MM.1S (cell line): ENCODE measurements around the gene TMEM225.

Source experiments
- DNase-seq: peaks from one replicate; pipeline ENCODE4 v3.0.0-alpha.2; 2015
- H2AFZ ChIP-seq: fragments of 300-600 bp; sonication (generic); 2 replicates; pipeline ENCODE4 v1.6.0; 2016; ENCODE audit warnings: antibody characterized with exemption, low read length
- H3F3A ChIP-seq: fragments of 300-600 bp; sonication (generic); 2 replicates; pipeline ENCODE4 v1.6.1; 2016; ENCODE audit warnings: mild to moderate bottlenecking, antibody characterized with exemption, low read length, moderate library complexity, mixed read lengths; ENCODE audit not compliant: insufficient read depth
- H3K27ac ChIP-seq: fragments of 300-600 bp; sonication (generic); 2 replicates; pipeline ENCODE4 v1.5.1; 2016; ENCODE audit warnings: mild to moderate bottlenecking, low read length
- H3K27me3 ChIP-seq: fragments of 300-600 bp; sonication (generic); replicated peaks from 2 replicates; pipeline ENCODE4 v1.6.0; 2016; ENCODE audit warnings: low read length; ENCODE audit not compliant: insufficient read depth
- H3K36me3 ChIP-seq: fragments of 300-600 bp; sonication (generic); replicated peaks from 2 replicates; pipeline ENCODE4 v1.6.1; 2016; ENCODE audit warnings: mild to moderate bottlenecking, low read length, mixed read lengths; ENCODE audit not compliant: insufficient read depth
- H3K4me1 ChIP-seq: fragments of 300-600 bp; sonication (generic); 2 replicates; pipeline ENCODE4 v1.6.1; 2016; ENCODE audit warnings: low read length, mixed read lengths
- H3K4me2 ChIP-seq: fragments of 300-600 bp; sonication (generic); 2 replicates; pipeline ENCODE4 v1.6.0; 2016; ENCODE audit warnings: low read depth, low read length
- H3K4me3 ChIP-seq: fragments of 300-600 bp; sonication (generic); 2 replicates; pipeline ENCODE4 v1.5.1; 2016; ENCODE audit warnings: low read length, mixed read lengths
- H3K79me2 ChIP-seq: fragments of 300-600 bp; sonication (generic); 2 replicates; pipeline ENCODE4 v1.6.1; 2016; ENCODE audit warnings: mixed run types, low read length, mixed read lengths
- H3K9ac ChIP-seq: fragments of 300-600 bp; sonication (generic); 2 replicates; pipeline ENCODE4 v1.6.1; 2016; ENCODE audit warnings: low read length, mixed read lengths
- H3K9me2 ChIP-seq: fragments of 300-600 bp; sonication (generic); replicated peaks from 2 replicates; pipeline ENCODE4 v1.6.1; 2016; ENCODE audit warnings: mild to moderate bottlenecking, low read length, mixed read lengths; ENCODE audit not compliant: insufficient read depth
- H3K9me3 ChIP-seq: fragments of 300-600 bp; sonication (generic); replicated peaks from 2 replicates; pipeline ENCODE4 v1.6.1; 2016; ENCODE audit warnings: mild to moderate bottlenecking, low read length, mixed read lengths; ENCODE audit not compliant: insufficient read depth
- H4K20me1 ChIP-seq: fragments of 300-600 bp; sonication (generic); 2 replicates; pipeline ENCODE4 v1.6.1; 2016; ENCODE audit warnings: mild to moderate bottlenecking, low read length, moderate library complexity, mixed read lengths; ENCODE audit not compliant: insufficient read depth
- EZH2 ChIP-seq: fragments of 300-600 bp; sonication (generic); optimal IDR thresholded peaks from 2 replicates; pipeline ENCODE3; 2017; ENCODE audit warnings: low read depth, mild to moderate bottlenecking, antibody characterized with exemption, low read length, mixed read lengths
- EZH2phosphoT487 ChIP-seq: fragments of 300-600 bp; sonication (generic); IDR thresholded peaks from 2 replicates; pipeline ENCODE4 v1.6.1; 2018; ENCODE audit warnings: antibody characterized with exemption, low read length
- TF ChIP-seq, protein P1 (sequence below): fragments of 300-600 bp; sonication (generic); IDR thresholded peaks from 2 replicates; pipeline ENCODE4 v1.5.1; 2016; ENCODE audit warnings: antibody characterized with exemption, low read length, mixed read lengths

The TMEM225 gene, protein sequence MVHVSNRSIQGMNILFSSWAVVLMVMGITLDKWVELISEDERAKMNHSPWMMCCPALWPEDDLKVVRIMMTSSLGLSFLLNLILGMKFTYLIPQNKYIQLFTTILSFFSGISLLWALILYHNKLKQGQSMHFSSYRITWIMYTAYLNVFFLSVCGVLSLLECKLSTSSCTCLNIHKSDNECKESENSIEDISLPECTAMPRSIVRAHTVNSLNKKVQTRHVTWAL

DNA sequence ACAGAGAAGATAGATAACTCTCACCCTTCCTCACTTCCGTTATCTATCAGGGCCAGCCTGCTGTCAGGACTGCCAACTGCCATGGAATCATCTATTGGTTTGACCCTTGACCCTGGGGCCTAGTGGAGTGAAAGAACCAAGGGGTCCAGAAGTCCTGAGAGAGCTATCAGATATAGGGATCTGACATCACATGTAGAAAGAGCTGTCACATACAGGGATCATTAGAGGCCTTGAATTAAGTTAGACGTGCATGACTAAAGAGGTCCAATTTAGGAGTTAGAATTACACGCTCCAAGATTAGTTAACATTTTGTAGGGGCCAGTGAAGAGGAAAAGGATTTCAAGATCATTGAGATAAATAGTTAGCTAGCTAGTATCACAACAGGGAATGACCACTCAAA is at the start of gene TMEM225:
Gene TMEM225 (minus strand): TSS at position 101 of the 400 bp plus-strand sequence. CDS start 245 bp downstream, outside the sequence.
- DNase-seq = no peak
- Histone ChIP-seq H3K4me3 (no peak within 1 kb of the TSS), H3K36me3 (no peaks in the 10 kb centered on the region), H3K27me3 (no peaks in the 10 kb centered on the region), H3K27ac (no peak within 1 kb of the TSS), H2AFZ (no peak within 1 kb of the TSS), H3F3A (no peaks in the 10 kb centered on the region), H3K9me3 (no peaks in the 10 kb centered on the region), H3K79me2 (no peaks in the 10 kb centered on the region), H4K20me1 (no peaks in the 10 kb centered on the region), H3K9ac (no peak within 1 kb of the TSS), H3K9me2 (no peaks in the 10 kb centered on the region), H3K4me2 (no peak within 1 kb of the TSS), H3K4me1 (no peaks in the 10 kb centered on the region)
- TF ChIP-seq EZH2phosphoT487 (no peak), EZH2 (no peak)
- TF ChIP-seq, protein P1, sequence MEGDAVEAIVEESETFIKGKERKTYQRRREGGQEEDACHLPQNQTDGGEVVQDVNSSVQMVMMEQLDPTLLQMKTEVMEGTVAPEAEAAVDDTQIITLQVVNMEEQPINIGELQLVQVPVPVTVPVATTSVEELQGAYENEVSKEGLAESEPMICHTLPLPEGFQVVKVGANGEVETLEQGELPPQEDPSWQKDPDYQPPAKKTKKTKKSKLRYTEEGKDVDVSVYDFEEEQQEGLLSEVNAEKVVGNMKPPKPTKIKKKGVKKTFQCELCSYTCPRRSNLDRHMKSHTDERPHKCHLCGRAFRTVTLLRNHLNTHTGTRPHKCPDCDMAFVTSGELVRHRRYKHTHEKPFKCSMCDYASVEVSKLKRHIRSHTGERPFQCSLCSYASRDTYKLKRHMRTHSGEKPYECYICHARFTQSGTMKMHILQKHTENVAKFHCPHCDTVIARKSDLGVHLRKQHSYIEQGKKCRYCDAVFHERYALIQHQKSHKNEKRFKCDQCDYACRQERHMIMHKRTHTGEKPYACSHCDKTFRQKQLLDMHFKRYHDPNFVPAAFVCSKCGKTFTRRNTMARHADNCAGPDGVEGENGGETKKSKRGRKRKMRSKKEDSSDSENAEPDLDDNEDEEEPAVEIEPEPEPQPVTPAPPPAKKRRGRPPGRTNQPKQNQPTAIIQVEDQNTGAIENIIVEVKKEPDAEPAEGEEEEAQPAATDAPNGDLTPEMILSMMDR = no peak

DNA sequence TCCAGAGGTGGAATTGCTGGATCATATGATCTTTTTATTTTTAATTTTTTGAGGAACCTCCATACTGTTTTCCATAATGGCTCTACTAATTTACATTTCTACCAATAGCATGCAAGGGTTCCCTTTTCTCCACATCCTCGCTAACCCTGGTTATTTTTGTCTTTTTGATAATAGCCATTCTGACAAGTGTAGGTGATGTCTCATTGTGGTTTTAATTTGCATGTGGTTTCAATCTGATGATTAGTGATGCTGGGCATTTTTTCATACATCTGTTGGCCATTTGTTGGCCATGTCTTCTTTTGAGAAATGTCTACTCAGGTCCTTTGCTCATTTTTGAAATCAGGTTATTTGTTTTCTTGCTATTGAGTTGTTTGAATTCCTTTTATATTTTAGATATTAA is 38.6 kb upstream of the TMEM225 start:
- H3K9ac ChIP-seq = no peak overlapping the region
- no peaks in the 10 kb centered on the region for H3K9me3 ChIP-seq
- TF ChIP-seq EZH2phosphoT487 (no peak), EZH2 (no peak)
- TF ChIP-seq, protein P1 = no peak
- H3K4me2 ChIP-seq = no peak overlapping the region
- no peaks in the 10 kb centered on the region for H3K36me3 ChIP-seq
- peaks cover 6% of the 10 kb centered on the region; the same call in 1 of the 2 replicates for H3K4me1 ChIP-seq
- no peaks in the 10 kb centered on the region for H3K9me2 ChIP-seq
- H3K79me2 ChIP-seq = no peaks in the 10 kb centered on the region
- H3K4me3 ChIP-seq = no peak overlapping the region
- H3K27me3 ChIP-seq = 0 out of 2 replicates have a peak, but pooled peaks cover 4% of the 10 kb centered on the region
- no peaks in the 10 kb centered on the region for H4K20me1 ChIP-seq
- no peak overlapping the region for H2AFZ ChIP-seq
- H3K27ac ChIP-seq = no peak overlapping the region
- H3F3A ChIP-seq = no peaks in the 10 kb centered on the region
- peak; percentile 61 for DNase-seq

DNA sequence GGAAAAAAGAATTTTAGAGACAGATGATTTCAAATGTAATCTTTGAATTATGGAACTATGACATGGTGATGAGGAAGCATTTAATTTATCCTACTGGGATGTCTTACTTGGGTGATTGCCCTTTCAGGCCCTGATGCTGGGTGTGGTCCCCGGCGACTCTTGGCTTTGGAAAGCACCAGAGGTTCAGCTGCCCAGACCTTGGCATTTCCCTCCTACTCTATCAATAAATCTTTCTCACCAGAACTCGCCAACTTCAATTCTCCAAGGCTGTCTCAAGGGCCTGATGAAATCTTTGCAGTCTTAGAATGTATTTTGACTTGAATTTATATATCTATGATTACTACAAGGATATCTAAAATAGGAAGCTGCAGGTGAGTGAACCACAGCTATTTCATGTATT is 35.5 kb upstream of the TMEM225 start:
- Histone ChIP-seq H3K4me3 (no peak overlapping the region), H3K4me2 (no peak overlapping the region), H3K79me2 (no peaks in the 10 kb centered on the region), H3K27ac (no peak overlapping the region), H3K9ac (no peak overlapping the region), H3K9me3 (no peaks in the 10 kb centered on the region), H2AFZ (no peak overlapping the region), H3K36me3 (no peaks in the 10 kb centered on the region), H3K9me2 (no peaks in the 10 kb centered on the region), H3F3A (no peaks in the 10 kb centered on the region), H4K20me1 (no peaks in the 10 kb centered on the region), H3K4me1 (peaks cover 6% of the 10 kb centered on the region; the same call in 1 of the 2 replicates), H3K27me3 (0 out of 2 replicates have a peak, but pooled peaks cover 4% of the 10 kb centered on the region)
- no peak for DNase-seq
- no peak for TF ChIP-seq EZH2phosphoT487
- no peak for TF ChIP-seq EZH2
- TF ChIP-seq, protein P1 = no peak
